ENCODE data around the gene UBQLN1. TPM values are rescaled to one million over a fixed set of nuclear protein-coding genes. Genes with fewer than 3 reads are reported as not detected.

Gene UBQLN1
- polyA plus RNA-seq, 4 donors, result 108 to 123 (median 119) TPM

- DNase-seq (ENCODE audit: low read depth in 4 of 4, low spot score in 3 of 4), result no peak
Measured at GRCh38 chr9:83698976-83699585, 8.7 kb downstream of the UBQLN1 start.

- no peak for DNase-seq (ENCODE audit: low read depth in 4 of 4, low spot score in 3 of 4)
Measured at GRCh38 chr9:83691492-83691891, 16.3 kb downstream of the UBQLN1 start.

DNA sequence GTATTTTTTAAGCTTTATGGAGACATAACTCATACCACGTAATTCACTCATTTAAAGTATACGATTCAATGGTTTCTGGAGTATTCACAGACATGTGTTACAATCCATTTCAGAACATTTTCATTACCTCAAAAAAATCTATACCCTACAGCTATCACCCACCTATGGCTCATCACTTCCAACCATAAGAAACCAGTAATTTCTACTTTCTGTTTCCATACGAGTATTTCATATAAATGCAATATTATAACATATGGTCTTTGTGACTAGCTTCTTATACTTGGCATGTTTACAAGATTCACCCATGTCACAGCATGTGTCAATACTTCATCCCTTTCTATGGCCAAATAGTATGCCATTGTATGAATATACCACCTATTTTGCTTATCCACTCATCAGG lies 18.8 kb downstream of the UBQLN1 start:
- no peak for DNase-seq (ENCODE audit: low read depth in 4 of 4, low spot score in 3 of 4)

DNA sequence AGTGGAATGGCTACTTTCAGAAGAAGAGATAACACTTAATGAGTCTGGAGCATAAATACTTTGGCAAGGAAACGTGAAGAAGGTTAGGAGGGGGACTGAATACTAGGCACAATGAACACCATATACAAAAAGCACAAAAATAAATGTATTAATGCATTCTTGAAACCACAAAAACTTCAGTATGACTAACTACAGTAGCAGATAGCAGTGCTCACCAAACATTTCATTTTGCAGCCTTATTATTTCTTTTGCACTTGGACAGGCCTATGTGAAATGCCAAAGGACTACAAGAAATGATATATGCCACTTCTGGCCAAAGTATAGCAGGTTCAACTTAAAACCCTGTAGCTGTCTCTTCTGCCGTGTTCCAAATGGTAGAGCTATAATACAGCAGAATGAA lies 26.3 kb downstream of the UBQLN1 start:
- DNase-seq (ENCODE audit: low read depth in 4 of 4, low spot score in 3 of 4), result no peak

DNA sequence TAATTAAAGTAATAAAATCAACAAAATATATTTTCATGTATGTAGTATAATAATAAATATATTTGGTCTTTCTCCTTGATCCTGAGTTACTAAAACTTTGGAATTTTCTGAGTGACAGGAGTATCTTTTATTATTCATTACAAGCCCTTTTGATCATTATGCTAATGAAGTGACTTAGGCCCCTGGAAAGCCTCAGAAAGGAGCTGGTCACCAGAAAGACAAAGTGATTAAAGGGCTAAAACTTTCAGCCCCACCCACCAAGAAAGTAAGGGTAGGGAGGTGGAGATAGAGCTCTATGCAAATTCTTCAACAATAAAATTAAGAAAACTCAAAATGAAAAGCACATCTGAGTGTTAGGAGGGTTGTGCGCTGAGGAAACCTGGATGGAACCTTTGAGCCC lies 27.5 kb downstream of the UBQLN1 start:
- no peak for DNase-seq (ENCODE audit: low read depth in 4 of 4, low spot score in 3 of 4)

- no peak for DNase-seq (ENCODE audit: low read depth in 4 of 4, low spot score in 3 of 4)
Measured at GRCh38 chr9:83677596-83677995, 30.2 kb downstream of the UBQLN1 start.

GRCh38 chr9:83675466-83675865 lies 32.3 kb downstream of the UBQLN1 start:
- DNase-seq (ENCODE audit: low read depth in 4 of 4, low spot score in 3 of 4), result no peak

DNA sequence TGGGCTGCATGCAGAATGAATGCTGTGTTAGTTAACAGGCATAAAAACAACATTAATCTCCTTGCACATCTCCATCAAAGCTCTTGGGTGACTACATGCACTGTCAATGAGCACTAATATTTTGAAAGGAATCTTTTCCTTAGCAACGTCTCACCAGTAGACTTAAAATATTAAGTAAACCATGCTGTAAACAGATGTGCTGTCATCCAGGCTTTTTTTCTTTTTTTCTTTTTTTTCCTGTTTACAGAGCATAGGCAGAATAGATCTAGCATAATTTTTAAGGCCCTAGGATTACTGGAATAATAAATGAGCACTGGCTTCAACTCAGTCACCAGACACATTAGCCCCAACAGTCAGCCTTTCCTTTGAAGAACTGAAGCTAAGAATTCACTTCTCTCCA lies 36.3 kb downstream of the UBQLN1 start:
- no peak for DNase-seq (ENCODE audit: low read depth in 4 of 4, low spot score in 3 of 4)

DNA sequence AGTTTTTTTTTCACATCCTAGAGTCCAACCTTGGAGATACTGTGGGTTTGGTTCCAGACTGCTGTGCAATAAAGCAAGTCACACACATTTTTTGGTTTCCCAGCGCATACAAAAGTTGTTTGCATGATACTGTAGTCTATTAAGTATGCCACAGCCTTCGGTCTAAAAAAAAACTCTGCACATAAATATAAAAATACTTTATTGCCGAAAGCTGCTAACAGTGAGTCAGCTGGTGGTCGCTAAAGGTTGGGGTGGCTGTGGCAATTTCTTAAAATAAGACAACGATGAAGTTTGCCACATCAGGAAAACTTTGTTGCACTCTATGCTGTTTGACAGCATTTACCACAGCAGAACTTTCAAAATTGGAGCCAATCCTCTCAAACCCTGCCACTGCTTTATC lies 37.4 kb downstream of the UBQLN1 start:
- no peak for DNase-seq (ENCODE audit: low read depth in 4 of 4, low spot score in 3 of 4)

DNA sequence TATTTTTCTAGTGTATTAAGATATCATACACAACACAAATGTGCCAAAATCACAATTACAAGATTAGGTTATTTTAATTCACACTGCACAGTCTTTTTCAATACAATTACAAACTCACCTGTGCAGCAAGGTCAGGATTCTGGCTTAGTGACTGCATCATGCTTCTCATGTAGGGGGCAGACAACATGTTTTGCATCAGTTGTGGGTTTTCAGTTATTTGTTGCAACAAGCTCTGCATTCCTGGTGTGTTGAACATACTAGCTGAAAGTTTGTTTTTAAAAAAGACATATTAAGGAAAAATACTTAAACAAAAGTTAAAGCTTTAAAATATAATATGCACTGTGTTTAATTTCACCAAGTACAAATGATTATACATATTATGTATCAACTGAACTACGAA lies 38.7 kb downstream of the UBQLN1 start:
- no peak for DNase-seq (ENCODE audit: low read depth in 4 of 4, low spot score in 3 of 4)

DNA sequence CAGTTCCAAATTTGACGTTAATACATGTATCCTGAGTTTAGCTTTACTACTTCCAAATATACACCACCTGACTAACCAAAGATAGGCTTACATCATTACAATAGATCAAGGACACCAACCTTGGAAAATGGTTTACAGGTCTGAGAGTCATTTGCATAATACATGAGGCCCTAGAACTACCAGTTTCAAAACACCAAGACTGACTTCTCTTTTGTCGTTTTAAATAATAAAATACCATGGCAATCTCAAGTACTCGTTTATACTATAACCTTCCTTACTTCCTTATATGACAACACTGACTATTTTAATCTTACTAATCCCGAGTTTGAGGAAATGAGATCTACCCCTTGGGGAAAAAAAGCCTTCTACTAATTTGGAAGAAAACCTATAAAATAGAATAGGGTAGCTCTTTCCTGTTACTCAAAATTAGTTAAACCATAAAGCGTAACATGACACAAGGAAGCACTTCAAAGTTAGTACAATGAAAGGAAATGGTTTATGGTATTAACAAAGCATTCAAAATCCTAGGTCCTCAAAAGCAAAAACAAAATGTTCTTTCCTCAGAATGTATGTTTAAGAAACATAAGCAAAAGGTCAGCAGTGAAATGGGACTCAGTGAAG lies 42.1 kb downstream of the UBQLN1 start:
- no peak for DNase-seq (ENCODE audit: low read depth in 4 of 4, low spot score in 3 of 4)

- DNase-seq (ENCODE audit: low read depth in 4 of 4, low spot score in 3 of 4), result no peak
Measured at GRCh38 chr9:83662933-83663332, 44.8 kb downstream of the UBQLN1 start.

DNA sequence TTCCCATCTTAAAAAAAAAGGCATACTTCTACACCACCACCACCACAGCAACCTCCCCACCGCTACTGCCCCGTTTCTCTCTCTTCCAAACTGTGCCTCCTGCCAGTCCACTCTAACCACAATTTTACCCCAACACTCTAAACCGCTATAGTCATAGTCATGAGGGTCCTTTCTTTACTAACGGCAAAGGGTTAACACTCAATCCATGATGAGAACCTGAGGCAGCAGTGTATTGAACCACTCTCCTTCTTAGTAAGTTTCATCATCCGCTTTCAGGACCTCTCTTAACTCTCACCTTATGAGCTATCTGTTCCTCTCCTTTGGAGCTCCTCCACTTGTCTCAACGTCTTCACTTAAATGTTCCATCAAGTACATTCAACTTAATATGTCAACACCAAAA lies 50.8 kb downstream of the UBQLN1 start:
- no peak for DNase-seq (ENCODE audit: low read depth in 4 of 4, low spot score in 3 of 4)

GRCh38 chr9:83656032-83656680 lies 51.6 kb downstream of the UBQLN1 start:
- DNase-seq (ENCODE audit: low read depth in 4 of 4, low spot score in 3 of 4), result no peak

DNA sequence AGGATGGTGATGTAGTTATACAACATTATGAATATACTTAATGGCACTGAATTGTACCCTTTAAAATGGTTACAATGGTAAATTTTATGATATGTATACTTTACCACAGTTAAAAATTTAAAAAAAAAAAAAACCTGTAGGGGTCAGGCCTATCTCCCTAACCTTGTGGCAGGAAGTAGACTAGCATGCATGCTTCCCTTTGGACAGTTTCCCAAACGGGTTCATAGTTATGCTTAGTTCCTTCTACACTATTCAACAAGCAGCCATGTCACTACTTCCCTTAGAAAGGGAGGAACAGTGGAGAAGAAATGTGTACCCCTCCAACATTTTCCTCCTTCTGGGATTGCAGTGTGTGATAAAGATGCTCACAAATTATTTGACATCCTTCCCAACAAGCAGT lies 52.3 kb downstream of the UBQLN1 start:
- DNase-seq (ENCODE audit: low read depth in 4 of 4, low spot score in 3 of 4), result no peak

GRCh38 chr9:83652433-83652832 lies 55.3 kb downstream of the UBQLN1 start:
- no peak for DNase-seq (ENCODE audit: low read depth in 4 of 4, low spot score in 3 of 4)

DNA sequence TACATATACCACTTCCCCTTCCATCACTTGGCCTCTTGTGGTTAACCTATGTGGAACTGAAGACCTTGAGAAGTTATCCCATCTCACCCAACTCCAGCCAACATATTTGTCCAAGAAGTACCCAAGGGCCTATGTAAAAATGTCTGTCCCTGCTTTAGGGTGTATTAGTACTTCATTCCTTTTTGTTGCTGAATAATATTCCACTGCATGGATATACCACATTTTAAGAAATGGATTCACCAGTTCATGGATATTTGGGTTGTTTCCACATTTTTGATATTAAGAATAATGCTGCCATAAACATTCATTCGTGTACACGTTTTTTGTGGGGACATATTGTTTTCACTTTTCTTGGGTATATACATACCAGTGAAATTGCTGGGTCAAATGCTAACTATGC lies 56.2 kb downstream of the UBQLN1 start:
- DNase-seq (ENCODE audit: low read depth in 4 of 4, low spot score in 3 of 4), result no peak

- no peak for DNase-seq (ENCODE audit: low read depth in 4 of 4, low spot score in 3 of 4)
Measured at GRCh38 chr9:83649515-83649914, 58.2 kb downstream of the UBQLN1 start.

- DNase-seq (ENCODE audit: low read depth in 4 of 4, low spot score in 3 of 4), result no peak
Measured at GRCh38 chr9:83649080-83649479, 58.7 kb downstream of the UBQLN1 start.

GRCh38 chr9:83646500-83647239 lies 61.1 kb downstream of the UBQLN1 start:
- DNase-seq (ENCODE audit: low read depth in 4 of 4, low spot score in 3 of 4), result no peak

- DNase-seq (ENCODE audit: low read depth in 4 of 4, low spot score in 3 of 4), result no peak
Measured at GRCh38 chr9:83642793-83643192, 65.0 kb downstream of the UBQLN1 start.

DNA sequence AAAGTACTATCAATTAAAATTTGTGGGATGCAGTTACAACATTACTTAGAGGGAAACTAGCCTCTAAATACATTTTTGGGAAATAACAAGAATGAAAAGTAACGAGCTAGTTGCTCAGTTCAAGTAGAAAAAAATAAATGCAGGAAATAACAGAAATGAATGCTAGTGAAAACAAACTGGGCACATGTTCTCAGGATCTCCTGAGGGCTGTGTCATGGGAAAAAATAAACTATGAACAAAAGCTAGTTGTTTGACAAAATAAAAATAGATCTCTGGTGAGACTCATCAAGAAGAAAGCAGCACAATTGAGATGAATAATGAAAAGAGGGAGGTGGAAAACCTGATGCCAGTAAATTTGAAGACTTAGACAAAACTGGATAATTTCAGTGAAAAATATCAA lies 68.5 kb downstream of the UBQLN1 start:
- no peak for DNase-seq (ENCODE audit: low read depth in 4 of 4, low spot score in 3 of 4)

All from right renal pelvis (tissue), 4 donors.